Measurements from ENCODE around the gene ACAP1. TPM values are rescaled to one million over a fixed set of nuclear protein-coding genes. Genes with fewer than 3 reads are reported as not detected.

The ACAP1 gene
- total RNA-seq, 1 donor from 2014 or later, result 1.3 TPM

DNA sequence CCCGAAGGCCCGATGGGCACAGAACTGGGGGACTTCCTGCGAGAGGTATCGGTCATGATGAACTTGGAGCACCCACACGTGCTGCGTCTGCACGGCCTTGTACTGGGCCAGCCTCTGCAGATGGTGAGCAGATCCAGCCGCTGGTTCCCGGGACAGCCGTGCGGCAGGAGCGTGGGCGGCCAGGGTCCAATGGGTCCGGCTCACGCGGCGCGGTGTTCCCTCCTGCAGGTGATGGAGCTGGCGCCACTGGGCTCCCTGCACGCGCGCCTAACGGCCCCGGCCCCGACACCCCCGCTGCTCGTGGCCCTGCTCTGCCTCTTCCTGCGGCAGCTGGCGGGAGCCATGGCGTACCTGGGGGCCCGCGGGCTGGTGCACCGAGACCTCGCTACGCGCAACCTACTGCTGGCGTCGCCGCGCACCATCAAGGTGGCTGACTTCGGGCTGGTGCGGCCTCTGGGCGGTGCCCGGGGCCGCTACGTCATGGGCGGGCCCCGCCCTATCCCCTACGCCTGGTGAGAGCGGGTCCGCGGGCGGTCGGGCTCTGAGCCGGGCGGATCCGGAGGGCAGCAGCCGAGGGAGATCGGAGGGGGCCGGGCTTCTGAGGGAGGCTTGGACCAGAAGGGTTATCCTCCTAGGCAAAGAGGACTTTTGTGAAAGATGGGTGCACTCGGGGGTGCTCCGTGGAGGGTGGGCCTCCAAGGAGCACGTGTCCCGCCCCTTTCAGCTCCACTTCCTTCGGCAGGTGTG is 47.6 kb downstream of the ACAP1 start:
- Mint-ChIP-seq H3K27ac (ENCODE audit: unreplicated experiment) (no peak overlapping the region), H3K9me3 (peaks cover 6% of the 10 kb centered on the region), H3K36me3 (ENCODE audit: low read depth) (peaks cover 5% of the 10 kb centered on the region), H3K4me3 (no peak overlapping the region), H3K27me3 (ENCODE audit: low read depth) (peaks cover 60% of the 10 kb centered on the region), H3K4me1 (peaks cover 11% of the 10 kb centered on the region)
- peak; percentile 55 for DNase-seq (ENCODE audit: low read depth, low spot score)
- TF ChIP-seq CTCF (conservative IDR thresholded peaks at IDR 0.05), result no peak

GRCh38 chr17:7384489-7385081 is 48.3 kb downstream of the ACAP1 start:
- Mint-ChIP-seq H3K27me3 (ENCODE audit: low read depth) (peaks cover 54% of the 10 kb centered on the region), H3K27ac (ENCODE audit: unreplicated experiment) (no peak overlapping the region), H3K9me3 (no peaks in the 10 kb centered on the region), H3K36me3 (ENCODE audit: low read depth) (no peaks in the 10 kb centered on the region), H3K4me1 (peaks cover 11% of the 10 kb centered on the region), H3K4me3 (no peak overlapping the region)
- no peak for DNase-seq (ENCODE audit: low read depth, low spot score)
- TF ChIP-seq CTCF (conservative IDR thresholded peaks at IDR 0.05), result no peak

- TF ChIP-seq CTCF (conservative IDR thresholded peaks at IDR 0.05), result no peak
- DNase-seq (ENCODE audit: low read depth, low spot score), result no peak
- H3K4me1 Mint-ChIP-seq, result no peaks in the 10 kb centered on the region
- H3K27ac Mint-ChIP-seq (ENCODE audit: unreplicated experiment), result no peak overlapping the region
- H3K4me3 Mint-ChIP-seq, result no peak overlapping the region
- H3K36me3 Mint-ChIP-seq (ENCODE audit: low read depth), result no peaks in the 10 kb centered on the region
- H3K9me3 Mint-ChIP-seq, result no peaks in the 10 kb centered on the region
- H3K27me3 Mint-ChIP-seq (ENCODE audit: low read depth), result peaks cover 15% of the 10 kb centered on the region
Observed at GRCh38 chr17:7388856-7389255, 52.5 kb downstream of the ACAP1 start.

- H3K4me1 Mint-ChIP-seq, result peaks cover 5% of the 10 kb centered on the region
- H3K4me3 Mint-ChIP-seq, result no peak overlapping the region
- no peak for TF ChIP-seq CTCF (conservative IDR thresholded peaks at IDR 0.05)
- DNase-seq (ENCODE audit: low read depth, low spot score), result no peak
- H3K27ac Mint-ChIP-seq (ENCODE audit: unreplicated experiment), result no peak overlapping the region
- no peaks in the 10 kb centered on the region for H3K36me3 Mint-ChIP-seq (ENCODE audit: low read depth)
- peaks cover 2% of the 10 kb centered on the region for H3K27me3 Mint-ChIP-seq (ENCODE audit: low read depth)
- no peaks in the 10 kb centered on the region for H3K9me3 Mint-ChIP-seq
Observed at GRCh38 chr17:7389924-7390910, 53.9 kb downstream of the ACAP1 start.

DNA sequence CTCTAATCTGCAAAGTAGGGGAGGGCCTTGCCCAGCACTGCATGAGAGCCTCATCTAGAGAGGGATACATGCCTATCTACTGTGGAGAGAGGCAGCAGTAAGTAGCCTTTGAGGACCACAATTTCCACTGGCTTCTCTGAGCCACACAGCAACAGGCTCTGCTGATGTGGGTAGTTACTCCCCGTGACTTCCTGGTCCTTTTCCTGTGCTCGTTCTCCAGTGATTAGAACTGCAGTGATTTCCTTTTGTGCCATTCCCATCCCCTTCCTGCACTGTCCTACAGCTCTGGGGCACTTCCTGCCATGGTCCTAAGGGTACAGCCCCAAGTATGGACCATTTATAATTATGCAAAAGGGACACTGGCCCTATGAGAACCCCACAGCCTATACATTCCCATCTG is 55.0 kb downstream of the ACAP1 start:
- no peak for DNase-seq (ENCODE audit: low read depth, low spot score)
- H3K27me3 Mint-ChIP-seq (ENCODE audit: low read depth), result no peaks in the 10 kb centered on the region
- H3K4me1 Mint-ChIP-seq, result peaks cover 10% of the 10 kb centered on the region
- peak overlapping the region; percentile 84 for H3K4me3 Mint-ChIP-seq
- TF ChIP-seq CTCF (conservative IDR thresholded peaks at IDR 0.05), result no peak
- H3K27ac Mint-ChIP-seq (ENCODE audit: unreplicated experiment), result no peak overlapping the region
- no peaks in the 10 kb centered on the region for H3K9me3 Mint-ChIP-seq
- no peaks in the 10 kb centered on the region for H3K36me3 Mint-ChIP-seq (ENCODE audit: low read depth)
